Measurements from ENCODE around the gene WFDC1. TPM values are rescaled to one million over a fixed set of nuclear protein-coding genes. Genes with fewer than 3 reads are reported as not detected.

WFDC1 gene
- total RNA-seq, 1 donor from 2014 or later = not detected

DNA sequence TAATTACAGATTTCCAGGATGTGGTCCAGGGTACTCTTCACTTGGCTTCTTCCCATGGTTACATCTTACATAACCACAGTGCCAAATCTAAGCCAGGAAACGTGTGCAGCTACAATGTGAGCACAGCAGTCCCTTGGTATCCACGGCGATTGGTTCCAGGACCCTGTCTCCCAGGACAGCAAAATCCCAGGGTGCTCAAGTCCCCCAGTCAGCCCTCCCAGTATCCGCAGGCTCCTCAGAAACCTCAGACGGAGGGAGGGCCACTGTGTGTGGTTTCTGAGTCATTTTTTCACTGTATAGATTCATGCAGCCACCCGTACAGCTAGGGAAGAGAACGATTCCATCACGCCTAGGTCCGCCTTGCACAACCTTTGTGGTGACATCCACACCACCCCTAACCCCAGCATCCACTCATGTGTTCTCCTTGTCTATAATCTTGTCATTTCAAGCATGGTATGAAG is 62.5 kb downstream of the WFDC1 start:
- Mint-ChIP-seq H3K4me1 (no peaks in the 10 kb centered on the region), H3K4me3 (no peak overlapping the region), H3K27ac (no peak overlapping the region), H3K36me3 (ENCODE audit: low read depth) (no peaks in the 10 kb centered on the region), H3K27me3 (peaks cover 10% of the 10 kb centered on the region), H3K9me3 (no peaks in the 10 kb centered on the region)
- no peak for DNase-seq
- ATAC-seq (ENCODE audit: low read depth) = no peak
- intact Hi-C loops (cut with micrococcal nuclease) = no loop called here
- ChIA-PET CTCF (no interaction called here), POLR2A (no interaction called here)
- TF ChIP-seq CTCF (IDR thresholded peaks at IDR 0.05) = no peak

GRCh38 chr16:84358601-84359295 is 64.1 kb downstream of the WFDC1 start:
- Mint-ChIP-seq H3K4me1 (no peaks in the 10 kb centered on the region), H3K27ac (no peak overlapping the region), H3K36me3 (ENCODE audit: low read depth) (no peaks in the 10 kb centered on the region), H3K4me3 (no peak overlapping the region), H3K9me3 (no peaks in the 10 kb centered on the region), H3K27me3 (peaks cover 12% of the 10 kb centered on the region)
- no peak for TF ChIP-seq CTCF (IDR thresholded peaks at IDR 0.05)
- DNase-seq (no peak), ATAC-seq (ENCODE audit: low read depth) (no peak)
- CTCF ChIA-PET = no interaction called here
- POLR2A ChIA-PET = no interaction called here
- intact Hi-C loops (cut with micrococcal nuclease) = no loop called here

- Mint-ChIP-seq H3K36me3 (ENCODE audit: low read depth) (no peaks in the 10 kb centered on the region), H3K4me3 (no peak overlapping the region), H3K27ac (no peak overlapping the region), H3K9me3 (no peaks in the 10 kb centered on the region), H3K4me1 (no peaks in the 10 kb centered on the region), H3K27me3 (peaks cover 12% of the 10 kb centered on the region)
- no peak for DNase-seq
- POLR2A ChIA-PET = no interaction called here
- TF ChIP-seq CTCF (IDR thresholded peaks at IDR 0.05) = no peak
- intact Hi-C loops (cut with micrococcal nuclease) = no loop called here
- CTCF ChIA-PET = no interaction called here
- ATAC-seq (ENCODE audit: low read depth) = no peak
Observed at GRCh38 chr16:84359326-84359725, 64.6 kb downstream of the WFDC1 start.

GRCh38 chr16:84360170-84360569 is 65.5 kb downstream of the WFDC1 start:
- ATAC-seq (ENCODE audit: low read depth) = no peak
- intact Hi-C loops (cut with micrococcal nuclease) = no loop called here

DNA sequence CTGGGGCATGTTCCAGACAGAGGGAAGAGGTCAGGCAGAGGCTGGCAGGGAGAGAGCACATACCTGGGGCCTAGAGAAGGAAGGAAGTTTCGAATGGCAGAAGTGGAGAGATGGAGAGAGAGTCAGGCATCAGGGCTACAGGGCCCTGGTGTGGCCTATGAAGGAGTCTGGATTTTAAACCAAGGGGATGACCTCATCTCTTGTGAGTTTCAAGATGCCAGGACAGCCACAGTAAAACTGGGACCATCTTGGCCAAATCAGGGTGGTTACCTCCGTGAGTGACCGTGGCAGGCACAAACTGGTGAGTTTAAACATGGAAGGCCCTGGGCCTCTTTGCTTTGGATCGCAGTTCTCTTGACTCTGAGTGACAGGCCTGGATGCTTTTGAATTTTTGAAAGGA is 66.1 kb downstream of the WFDC1 start:
- CTCF ChIA-PET = no interaction called here
- no peak overlapping the region for H3K27ac Mint-ChIP-seq
- H3K4me3 Mint-ChIP-seq = no peak overlapping the region
- no peaks in the 10 kb centered on the region for H3K9me3 Mint-ChIP-seq
- DNase-seq (no peak), ATAC-seq (ENCODE audit: low read depth) (no peak)
- intact Hi-C loops (cut with micrococcal nuclease) = no loop called here
- peaks cover 10% of the 10 kb centered on the region for H3K27me3 Mint-ChIP-seq
- H3K4me1 Mint-ChIP-seq = no peaks in the 10 kb centered on the region
- POLR2A ChIA-PET = no interaction called here
- TF ChIP-seq CTCF (IDR thresholded peaks at IDR 0.05) = no peak
- H3K36me3 Mint-ChIP-seq (ENCODE audit: low read depth) = no peaks in the 10 kb centered on the region

More at GRCh38 chr16:84360170-84360569, 65.5 kb downstream of the WFDC1 start:
- ChIA-PET CTCF (no interaction called here), POLR2A (no interaction called here)
- Mint-ChIP-seq H3K27ac (no peak overlapping the region), H3K4me1 (no peaks in the 10 kb centered on the region), H3K9me3 (no peaks in the 10 kb centered on the region), H3K4me3 (no peak overlapping the region), H3K27me3 (peaks cover 10% of the 10 kb centered on the region), H3K36me3 (ENCODE audit: low read depth) (no peaks in the 10 kb centered on the region)
- DNase-seq = no peak
- TF ChIP-seq CTCF (IDR thresholded peaks at IDR 0.05) = no peak

All from activated B cell treated with CpG ODN at 0.5 μM for 24 hours (primary cell).